Chondrocyte (in vitro differentiated cells): ENCODE measurements around the gene KRTAP5-2. TPM values are rescaled to one million over a fixed set of nuclear protein-coding genes. Genes with fewer than 3 reads are reported as not detected.
A peak's percentile ranks its signal among the peaks of the same experiment; 100 is the strongest.
"Not testable (repeated sequence)": the region's sequence is repeated elsewhere in the genome, so short reads cannot be mapped to it uniquely, and the experiment has no call there.

Source experiments
- DNase-seq: peaks from one replicate; pipeline ENCODE4 v3.0.0; 2021; ENCODE audit warnings: mixed read lengths, low spot score
- H3K27ac Mint-ChIP-seq: one replicate; pipeline ENCODE4 v1.8.0; 2021; ENCODE audit warnings: mild to moderate bottlenecking, moderate library complexity, mixed read lengths; ENCODE audit not compliant: unreplicated experiment
- H3K27me3 Mint-ChIP-seq: 2 replicates; pipeline ENCODE4 v1.8.0; 2021; ENCODE audit warnings: low read depth, mixed read lengths
- H3K36me3 Mint-ChIP-seq: 2 replicates; pipeline ENCODE4 v1.8.0; 2021; ENCODE audit warnings: low read depth, mixed read lengths
- H3K4me1 Mint-ChIP-seq: 2 replicates; pipeline ENCODE4 v1.8.0; 2021; ENCODE audit warnings: low read depth, mild to moderate bottlenecking, mixed read lengths
- H3K4me3 Mint-ChIP-seq: one replicate; pipeline ENCODE4 v1.8.0; 2021; ENCODE audit warnings: mild to moderate bottlenecking, moderate library complexity, mixed read lengths; ENCODE audit not compliant: unreplicated experiment
- H3K9me3 Mint-ChIP-seq: 2 replicates; pipeline ENCODE4 v1.8.0; 2021; ENCODE audit warnings: low read depth, mixed read lengths
- CTCF ChIP-seq: fragments of 200-600 bp; sonication (generic); IDR thresholded peaks from 2 replicates; pipeline ENCODE4 v1.5.0; 2021; ENCODE audit warnings: antibody characterized with exemption, mild to moderate bottlenecking, moderate library complexity
- long read RNA-seq: library from polyadenylated mRNA; stranded (forward); transcript quantifications from one replicate; pipeline ENCODE4 v2.0.0, GENCODE V29; 2021
- total RNA-seq: library from RNA; stranded (reverse); gene quantifications from 3 replicates; pipeline ENCODE4 v1.2.1, GENCODE V29; 2021

Gene KRTAP5-2
- total RNA-seq, result not detected in 3 replicates
- long read RNA-seq, result 0 reads

DNA sequence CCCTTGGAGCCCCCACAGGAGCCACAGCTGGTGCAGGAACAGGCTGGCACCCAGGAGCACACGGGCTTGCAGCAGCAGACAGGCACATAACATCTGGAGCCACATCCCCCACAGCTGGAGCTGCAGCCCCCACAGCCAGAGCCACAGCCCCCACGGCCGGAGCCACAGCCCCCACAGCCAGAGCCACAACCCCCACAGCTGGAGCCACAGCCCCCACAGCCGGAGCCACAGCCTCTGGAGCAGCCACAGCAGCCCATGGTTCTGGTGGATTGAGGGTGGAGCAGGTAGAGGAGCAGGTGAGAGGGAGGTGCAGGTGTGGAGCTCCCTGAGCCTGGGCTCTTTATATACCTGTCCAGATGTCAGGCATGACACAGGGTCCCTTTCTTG, at the start of gene KRTAP5-2:
Gene KRTAP5-2 (minus strand): TSS at position 301 of the 387 bp plus-strand sequence. CDS start 44 bp downstream, at position 257.
- TF ChIP-seq CTCF, result no peak
- no peaks in the 10 kb centered on the region for H3K9me3 Mint-ChIP-seq
- H3K4me3 Mint-ChIP-seq, result no peak within 1 kb of the TSS
- no peak for DNase-seq
- H3K4me1 Mint-ChIP-seq, result no peaks in the 10 kb centered on the region
- no peak within 1 kb of the TSS for H3K27ac Mint-ChIP-seq
- peaks cover 79% of the 10 kb centered on the region for H3K27me3 Mint-ChIP-seq
- peaks cover 7% of the 10 kb centered on the region for H3K36me3 Mint-ChIP-seq

- not testable (repeated sequence) for H3K27ac Mint-ChIP-seq, H3K9me3 Mint-ChIP-seq, H3K4me1 Mint-ChIP-seq, H3K4me3 Mint-ChIP-seq, H3K36me3 Mint-ChIP-seq
- peaks cover 31% of the 10 kb centered on the region for H3K27me3 Mint-ChIP-seq
- peak; percentile 9 for DNase-seq
These were observed 48.4 kb upstream of the KRTAP5-2 start for GRCh38 chr11:1646540-1646939.

GRCh38 chr11:1645357-1645821, 47.3 kb upstream of the KRTAP5-2 start:
- Mint-ChIP-seq H3K9me3 (no peaks in the 10 kb centered on the region), H3K27me3 (peaks cover 24% of the 10 kb centered on the region), H3K36me3 (no peaks in the 10 kb centered on the region), H3K4me1 (no peaks in the 10 kb centered on the region), H3K4me3 (no peak overlapping the region), H3K27ac (no peak overlapping the region)
- TF ChIP-seq CTCF, result no peak
- peak; percentile 61 for DNase-seq

DNA sequence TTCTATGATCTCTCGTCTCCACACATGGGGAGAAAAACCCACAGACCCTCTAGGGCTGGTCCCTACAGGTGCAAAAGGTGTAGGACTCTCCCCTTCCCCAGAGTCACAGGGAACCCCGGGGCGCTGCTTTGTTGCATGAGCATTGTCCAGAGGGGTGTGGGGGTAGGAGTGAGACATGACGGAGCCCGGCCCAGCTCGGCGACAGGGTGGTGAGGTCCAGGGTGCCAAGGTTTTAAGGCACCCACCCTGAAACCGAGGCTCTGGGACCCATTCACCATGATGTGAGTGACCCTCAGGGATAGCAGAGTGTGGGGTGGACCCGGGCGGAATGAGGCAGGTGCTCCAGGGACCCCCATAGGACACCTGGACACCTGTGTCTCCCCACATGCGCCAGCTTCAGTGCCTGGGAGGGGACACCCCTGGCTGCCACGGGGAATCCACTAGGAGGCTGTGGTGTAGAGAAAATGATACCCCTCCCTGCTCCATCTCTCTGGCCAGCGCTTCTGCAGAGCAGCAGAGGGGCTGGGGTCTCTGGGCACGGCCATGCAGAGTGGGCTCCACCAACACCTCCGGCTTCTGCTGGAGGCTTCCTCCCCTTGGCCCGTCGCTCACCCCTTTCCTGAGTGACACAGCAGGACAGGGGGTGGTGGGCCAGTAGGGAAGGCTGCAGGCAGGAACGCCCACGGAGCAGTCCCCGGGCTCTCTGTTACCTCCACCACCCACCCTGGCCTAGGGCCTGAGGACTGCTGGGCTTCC, 46.7 kb upstream of the KRTAP5-2 start:
- peaks cover 30% of the 10 kb centered on the region for H3K27me3 Mint-ChIP-seq
- H3K4me1 Mint-ChIP-seq, result no peaks in the 10 kb centered on the region
- H3K36me3 Mint-ChIP-seq, result no peaks in the 10 kb centered on the region
- no peak overlapping the region for H3K4me3 Mint-ChIP-seq
- DNase-seq, result peak; percentile 87
- no peak for TF ChIP-seq CTCF
- no peak overlapping the region for H3K27ac Mint-ChIP-seq
- no peaks in the 10 kb centered on the region for H3K9me3 Mint-ChIP-seq

DNA sequence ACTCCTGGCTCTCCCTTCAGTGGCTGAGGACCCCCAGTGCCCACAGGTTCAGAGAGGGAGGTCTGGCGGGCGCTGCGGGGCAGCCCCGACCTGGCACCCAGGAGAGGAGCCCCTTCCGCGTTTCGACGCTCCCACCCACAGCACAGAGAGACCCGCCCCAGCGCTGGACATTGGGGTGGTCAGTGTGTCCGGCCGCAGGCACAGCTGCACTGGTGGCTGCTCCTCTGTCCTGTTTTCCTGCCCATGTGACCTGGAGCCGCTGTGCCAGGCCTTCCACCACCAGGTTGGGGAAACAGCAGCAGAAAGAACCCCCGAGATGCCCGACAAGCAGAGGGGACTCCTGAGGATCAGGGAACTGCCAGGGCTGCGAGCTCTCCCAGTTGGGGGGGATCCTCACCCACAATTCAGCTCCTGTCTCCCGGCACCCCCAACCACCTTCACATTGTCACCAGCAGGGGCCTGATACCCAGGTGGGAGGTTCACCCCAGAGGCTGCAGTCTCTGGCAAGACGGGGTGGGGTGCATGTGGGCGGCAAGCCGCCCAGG, 45.1 kb upstream of the KRTAP5-2 start:
- no peak for TF ChIP-seq CTCF
- Mint-ChIP-seq H3K27ac (no peak overlapping the region), H3K4me3 (no peak overlapping the region), H3K27me3 (peaks cover 43% of the 10 kb centered on the region), H3K36me3 (no peaks in the 10 kb centered on the region), H3K9me3 (no peaks in the 10 kb centered on the region), H3K4me1 (no peaks in the 10 kb centered on the region)
- DNase-seq, result peak; percentile 84
